IMR-90 (cell line): ENCODE data around the gene C8A.

ENCODE experiments used
- BHLHE40 ChIP-seq: fragments of 150-350 bp; IDR thresholded peaks from 2 replicates; pipeline ENCODE4 v1.6.1; 2016; ENCODE audit warnings: mild to moderate bottlenecking, low read depth, low read length
- CEBPB ChIP-seq: IDR thresholded peaks from 2 replicates; pipeline ENCODE4 v1.6.1; 2012; ENCODE audit warnings: low read depth, low read length, improper control_type of control experiment
- FOS ChIP-seq: fragments of 150-350 bp; IDR thresholded peaks from 2 replicates; pipeline ENCODE4 v1.6.1; 2016; ENCODE audit warnings: low read depth, low read length
- MAFK ChIP-seq: IDR thresholded peaks from 2 replicates; pipeline ENCODE4 v1.6.1; 2012; ENCODE audit warnings: low read depth, low read length, improper control_type of control experiment
- MAZ ChIP-seq: IDR thresholded peaks from 2 replicates; pipeline ENCODE4 v1.6.1; 2012; ENCODE audit warnings: low read depth, mild to moderate bottlenecking, low read length, improper control_type of control experiment, moderate library complexity, borderline replicate concordance
- MXI1 ChIP-seq: IDR thresholded peaks from 2 replicates; pipeline ENCODE4 v1.6.1; 2012; ENCODE audit warnings: low read depth, mild to moderate bottlenecking, low read length, moderate library complexity, borderline replicate concordance
- NFE2L2 ChIP-seq: fragments of 150-350 bp; IDR thresholded peaks from 2 replicates; pipeline ENCODE4 v1.6.1; 2016; ENCODE audit warnings: low read depth, mild to moderate bottlenecking, low read length
- POLR2A ChIP-seq: IDR thresholded peaks from 2 replicates; pipeline ENCODE4 v1.6.1; 2012; ENCODE audit warnings: mild to moderate bottlenecking, low read depth, low read length
- RAD21 ChIP-seq: IDR thresholded peaks from 2 replicates; pipeline ENCODE4 v1.6.1; 2012; ENCODE audit warnings: low read length, improper control_type of control experiment
- RFX5 ChIP-seq: IDR thresholded peaks from 2 replicates; pipeline ENCODE4 v1.8.0; 2012; ENCODE audit warnings: low read depth, mild to moderate bottlenecking, low read length, moderate library complexity
- SMC3 ChIP-seq: fragments of 150-350 bp; IDR thresholded peaks from 2 replicates; pipeline ENCODE4 v1.6.1; 2016; ENCODE audit warnings: low read depth, mild to moderate bottlenecking, antibody characterized with exemption, low read length, moderate library complexity
- TF ChIP-seq, protein P1 (sequence below): conservative IDR thresholded peaks from 2 replicates; pipeline ENCODE4 v1.5.1; 2012; ENCODE audit warnings: mild to moderate bottlenecking, low read depth, low read length, improper control_type of control experiment
- TF ChIP-seq, protein P2 (sequence below): fragments of 150-350 bp; IDR thresholded peaks from 2 replicates; pipeline ENCODE4 v1.6.1; 2016; ENCODE audit warnings: low read depth, mild to moderate bottlenecking, low read length, moderate library complexity, borderline replicate concordance
- TF ChIP-seq, protein P3 (sequence below): fragments of 150-350 bp; IDR thresholded peaks from 2 replicates; pipeline ENCODE4 v1.6.1; 2017; ENCODE audit warnings: mild to moderate bottlenecking, antibody characterized with exemption, low read length, low read depth

DNA sequence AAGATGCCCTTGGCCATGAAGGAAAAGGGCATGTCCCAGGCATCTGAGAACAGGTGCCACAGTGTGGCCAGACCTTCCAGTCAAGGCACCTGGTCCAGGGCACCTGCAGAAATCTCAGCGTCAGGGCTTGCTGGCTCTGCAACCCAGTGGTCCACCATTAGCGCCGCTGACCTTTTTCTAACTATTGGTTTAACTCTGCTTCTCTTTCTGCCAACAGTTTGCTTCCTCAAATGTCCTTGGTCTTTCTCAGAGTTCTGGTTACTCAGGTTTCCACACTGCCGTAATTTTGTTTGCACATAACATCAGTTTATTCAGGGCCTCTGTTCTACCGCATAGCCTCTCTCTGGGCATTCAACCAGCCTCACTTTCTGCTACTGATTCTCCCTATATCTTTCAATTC lies 18.9 kb upstream of the C8A start:
- TF ChIP-seq, protein P1, sequence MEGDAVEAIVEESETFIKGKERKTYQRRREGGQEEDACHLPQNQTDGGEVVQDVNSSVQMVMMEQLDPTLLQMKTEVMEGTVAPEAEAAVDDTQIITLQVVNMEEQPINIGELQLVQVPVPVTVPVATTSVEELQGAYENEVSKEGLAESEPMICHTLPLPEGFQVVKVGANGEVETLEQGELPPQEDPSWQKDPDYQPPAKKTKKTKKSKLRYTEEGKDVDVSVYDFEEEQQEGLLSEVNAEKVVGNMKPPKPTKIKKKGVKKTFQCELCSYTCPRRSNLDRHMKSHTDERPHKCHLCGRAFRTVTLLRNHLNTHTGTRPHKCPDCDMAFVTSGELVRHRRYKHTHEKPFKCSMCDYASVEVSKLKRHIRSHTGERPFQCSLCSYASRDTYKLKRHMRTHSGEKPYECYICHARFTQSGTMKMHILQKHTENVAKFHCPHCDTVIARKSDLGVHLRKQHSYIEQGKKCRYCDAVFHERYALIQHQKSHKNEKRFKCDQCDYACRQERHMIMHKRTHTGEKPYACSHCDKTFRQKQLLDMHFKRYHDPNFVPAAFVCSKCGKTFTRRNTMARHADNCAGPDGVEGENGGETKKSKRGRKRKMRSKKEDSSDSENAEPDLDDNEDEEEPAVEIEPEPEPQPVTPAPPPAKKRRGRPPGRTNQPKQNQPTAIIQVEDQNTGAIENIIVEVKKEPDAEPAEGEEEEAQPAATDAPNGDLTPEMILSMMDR = no peak
- no peak for TF ChIP-seq SMC3
- TF ChIP-seq RFX5 = no peak
- TF ChIP-seq POLR2A = no peak
- TF ChIP-seq FOS = no peak
- no peak for TF ChIP-seq RAD21
- TF ChIP-seq, protein P2, sequence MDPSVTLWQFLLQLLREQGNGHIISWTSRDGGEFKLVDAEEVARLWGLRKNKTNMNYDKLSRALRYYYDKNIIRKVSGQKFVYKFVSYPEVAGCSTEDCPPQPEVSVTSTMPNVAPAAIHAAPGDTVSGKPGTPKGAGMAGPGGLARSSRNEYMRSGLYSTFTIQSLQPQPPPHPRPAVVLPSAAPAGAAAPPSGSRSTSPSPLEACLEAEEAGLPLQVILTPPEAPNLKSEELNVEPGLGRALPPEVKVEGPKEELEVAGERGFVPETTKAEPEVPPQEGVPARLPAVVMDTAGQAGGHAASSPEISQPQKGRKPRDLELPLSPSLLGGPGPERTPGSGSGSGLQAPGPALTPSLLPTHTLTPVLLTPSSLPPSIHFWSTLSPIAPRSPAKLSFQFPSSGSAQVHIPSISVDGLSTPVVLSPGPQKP = no peak
- no peak for TF ChIP-seq MAZ
- TF ChIP-seq MXI1 = no peak
- TF ChIP-seq, protein P3, sequence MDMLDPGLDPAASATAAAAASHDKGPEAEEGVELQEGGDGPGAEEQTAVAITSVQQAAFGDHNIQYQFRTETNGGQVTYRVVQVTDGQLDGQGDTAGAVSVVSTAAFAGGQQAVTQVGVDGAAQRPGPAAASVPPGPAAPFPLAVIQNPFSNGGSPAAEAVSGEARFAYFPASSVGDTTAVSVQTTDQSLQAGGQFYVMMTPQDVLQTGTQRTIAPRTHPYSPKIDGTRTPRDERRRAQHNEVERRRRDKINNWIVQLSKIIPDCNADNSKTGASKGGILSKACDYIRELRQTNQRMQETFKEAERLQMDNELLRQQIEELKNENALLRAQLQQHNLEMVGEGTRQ = no peak
- no peak for TF ChIP-seq CEBPB
- TF ChIP-seq BHLHE40 = no peak
- no peak for TF ChIP-seq NFE2L2
- TF ChIP-seq MAFK = no peak
